Measurements from ENCODE around the gene ZNF362.

GRCh38 chr1:33268457-33268856, 12.2 kb downstream of the ZNF362 start:
- TF ChIP-seq CTCF (conservative IDR thresholded peaks at IDR 0.05; ENCODE audit: low read depth in 2 of 2) (no peak), REST (IDR thresholded peaks at IDR 0.05; ENCODE audit: unreplicated experiment) (no peak), EZH2 (IDR thresholded peaks at IDR 0.05; ENCODE audit: low read depth, unreplicated experiment) (no peak), POLR2AphosphoS5 (IDR thresholded peaks at IDR 0.05; ENCODE audit: low read depth) (no peak), ZNF462 (CRISPR knock-in tag; IDR thresholded peaks at IDR 0.05) (no peak), CREB1 (CRISPR knock-in tag; IDR thresholded peaks at IDR 0.05; ENCODE audit: low read depth) (no peak), EZH2phosphoT487 (IDR thresholded peaks at IDR 0.05; ENCODE audit: unreplicated experiment) (no peak), JUNB (IDR thresholded peaks at IDR 0.05; ENCODE audit: unreplicated experiment) (no peak), ZNF114 (CRISPR knock-in tag; IDR thresholded peaks at IDR 0.05) (no peak), ZNF331 (CRISPR knock-in tag; IDR thresholded peaks at IDR 0.05; ENCODE audit: low read depth) (no peak), NANOG (IDR thresholded peaks at IDR 0.05; ENCODE audit: borderline replicate concordance) (no peak), STAT1 (IDR thresholded peaks at IDR 0.05; ENCODE audit: unreplicated experiment) (no peak)
